Uterus (tissue), 2 donors: ENCODE data around the gene ZNF384.

Source experiments
- CTCF ChIP-seq, 4 experiments: fragments of 200-600 bp in 2 of 4; fragments of 450-650 bp in 2 of 4; sonication (generic) in 2 of 4; IDR thresholded peaks; one replicate each; pipeline ENCODE4 v1.5.1; 2016 to 2019; ENCODE audit warnings: antibody characterized with exemption in 4 of 4, mild to moderate bottlenecking in 2 of 4, moderate library complexity in 1 of 4
- POLR2A ChIP-seq, 2 donors: fragments of 450-650 bp; IDR thresholded peaks; one replicate each; pipeline ENCODE4 v1.6.1; 2016; ENCODE audit warnings: antibody characterized with exemption in 2 of 2, mild to moderate bottlenecking in 1 of 2, moderate library complexity in 1 of 2

- TF ChIP-seq POLR2A (IDR thresholded peaks at IDR 0.05) (no peak), CTCF (IDR thresholded peaks at IDR 0.05) (no peak)
These were observed 8.6 kb upstream of the ZNF384 start for GRCh38 chr12:6697584-6698351.
